Gastrocnemius medialis (tissue), 4 donors: ENCODE results near the gene NDUFAF8.

Experiments used
- CTCF ChIP-seq, 5 experiments: fragments of 450-650 bp in 3 of 5; fragments of 200-600 bp in 2 of 5; sonication (generic) in 2 of 5; IDR thresholded peaks in 4 of 5; conservative IDR thresholded peaks in 1 of 5; 1 replicate in 4 of 5; 2 replicates in 1 of 5; pipeline ENCODE4 v1.5.1; 2016 to 2019; ENCODE audit warnings: antibody characterized with exemption in 5 of 5, mild to moderate bottlenecking in 3 of 5, moderate library complexity in 3 of 5
- POLR2A ChIP-seq, 2 donors: fragments of 450-650 bp; IDR thresholded peaks; one replicate each; pipeline ENCODE4 v1.6.1; 2017; ENCODE audit warnings: antibody characterized with exemption in 2 of 2, mild to moderate bottlenecking in 2 of 2, moderate library complexity in 2 of 2

- TF ChIP-seq CTCF (IDR thresholded peaks at IDR 0.05 in 4 of 5, conservative IDR thresholded peaks at IDR 0.05 in 1 of 5) (no peak), POLR2A (IDR thresholded peaks at IDR 0.05) (no peak)
Observed at GRCh38 chr17:81209141-81209540, 30.0 kb upstream of the NDUFAF8 start.
